GM19193 (cell line): ENCODE data around the gene MDFIC2.

Experiments used
- POLR2A ChIP-seq: IDR thresholded peaks from 4 replicates; pipeline ENCODE4 v1.6.1; 2011; ENCODE audit not compliant: insufficient read depth, insufficient read length; ENCODE audit errors: extremely low read depth

Gene MDFIC2

GRCh38 chr3:70312336-70312735 is at the start of gene MDFIC2:
TSS of gene MDFIC2 (minus strand) at chr3:70312638. CDS start at chr3:70311973, 665 bp downstream.
- TF ChIP-seq POLR2A = no peak

GRCh38 chr3:70360979-70361760 is 48.7 kb upstream of the MDFIC2 start:
- no peak for TF ChIP-seq POLR2A

GRCh38 chr3:70359711-70360110 is 47.3 kb upstream of the MDFIC2 start:
- no peak for TF ChIP-seq POLR2A

GRCh38 chr3:70358978-70359580 is 46.6 kb upstream of the MDFIC2 start:
- no peak for TF ChIP-seq POLR2A

GRCh38 chr3:70352215-70352614 is 39.8 kb upstream of the MDFIC2 start:
- TF ChIP-seq POLR2A = no peak

- no peak for TF ChIP-seq POLR2A
Observed at GRCh38 chr3:70342149-70342548, 29.7 kb upstream of the MDFIC2 start.

GRCh38 chr3:70333080-70333479 is 20.6 kb upstream of the MDFIC2 start:
- no peak for TF ChIP-seq POLR2A

- TF ChIP-seq POLR2A = no peak
Observed at GRCh38 chr3:70315021-70315420, 2.6 kb upstream of the MDFIC2 start.

- no peak for TF ChIP-seq POLR2A
Observed at GRCh38 chr3:70310809-70311208, 1.6 kb downstream of the MDFIC2 start.

GRCh38 chr3:70309591-70309990 is 2.8 kb downstream of the MDFIC2 start:
- no peak for TF ChIP-seq POLR2A

GRCh38 chr3:70308760-70309159 is 3.7 kb downstream of the MDFIC2 start:
- no peak for TF ChIP-seq POLR2A

- TF ChIP-seq POLR2A = no peak
Observed at GRCh38 chr3:70306736-70307135, 5.7 kb downstream of the MDFIC2 start.

- TF ChIP-seq POLR2A = no peak
Observed at GRCh38 chr3:70298385-70298784, 14.1 kb downstream of the MDFIC2 start.

GRCh38 chr3:70291097-70291482 is 21.3 kb downstream of the MDFIC2 start:
- no peak for TF ChIP-seq POLR2A

GRCh38 chr3:70281663-70282062 is 30.8 kb downstream of the MDFIC2 start:
- no peak for TF ChIP-seq POLR2A

GRCh38 chr3:70277304-70277703 is 35.1 kb downstream of the MDFIC2 start:
- no peak for TF ChIP-seq POLR2A
